Neural progenitor cell (in vitro differentiated cells): ENCODE measurements around the gene SKA1. TPM values are rescaled to one million over a fixed set of nuclear protein-coding genes. Genes with fewer than 3 reads are reported as not detected.

ENCODE experiments used
- DNase-seq: peaks from one replicate; pipeline ENCODE4 v3.0.0-alpha.2; 2016; ENCODE audit warnings: low spot score
- H2AFZ ChIP-seq: fragments of 200-600 bp; sonication (generic); replicated peaks from 2 replicates; pipeline ENCODE4 v1.6.1; 2016; ENCODE audit warnings: antibody characterized with exemption
- H3F3A ChIP-seq: fragments of 200-600 bp; sonication (generic); 2 replicates; pipeline ENCODE4 v1.6.1; 2016; ENCODE audit warnings: antibody characterized with exemption, low read depth
- H3K27ac ChIP-seq: fragments of 200-600 bp; sonication (generic); 2 replicates; pipeline ENCODE4 v1.5.1; 2016; ENCODE audit warnings: mild to moderate bottlenecking
- H3K27me3 ChIP-seq: fragments of 200-600 bp; sonication (generic); 2 replicates; pipeline ENCODE4 v1.6.1; 2016; ENCODE audit warnings: mild to moderate bottlenecking, moderate library complexity
- H3K36me3 ChIP-seq: fragments of 200-600 bp; sonication (generic); 2 replicates; pipeline ENCODE4 v1.5.1; 2016
- H3K4me1 ChIP-seq: fragments of 200-600 bp; sonication (generic); 2 replicates; pipeline ENCODE4 v1.6.1; 2016; ENCODE audit warnings: mixed run types
- H3K4me2 ChIP-seq: fragments of 200-600 bp; sonication (generic); 2 replicates; pipeline ENCODE4 v1.6.1; 2016
- H3K4me3 ChIP-seq: fragments of 200-600 bp; sonication (generic); 2 replicates; pipeline ENCODE4 v1.5.1; 2016
- H3K79me2 ChIP-seq: fragments of 200-600 bp; sonication (generic); 2 replicates; pipeline ENCODE4 v1.6.1; 2016; ENCODE audit warnings: low read depth
- H3K9ac ChIP-seq: fragments of 200-600 bp; sonication (generic); 2 replicates; pipeline ENCODE4 v1.6.1; 2016
- H3K9me3 ChIP-seq: fragments of 200-600 bp; sonication (generic); 2 replicates; pipeline ENCODE4 v1.5.1; 2016; ENCODE audit warnings: low read depth
- H4K20me1 ChIP-seq: fragments of 200-600 bp; sonication (generic); 2 replicates; pipeline ENCODE4 v1.6.1; 2016; ENCODE audit warnings: low read depth
- H3K27ac Mint-ChIP-seq: 3 replicates; pipeline ENCODE4 v1.8.0; 2021; ENCODE audit warnings: mixed read lengths
- H3K27me3 Mint-ChIP-seq: 2 replicates; pipeline ENCODE4 v1.8.0; 2022; ENCODE audit warnings: low read depth, mild to moderate bottlenecking, inconsistent platforms, moderate library complexity, mixed read lengths; ENCODE audit not compliant: insufficient read depth
- H3K36me3 Mint-ChIP-seq: 3 replicates; pipeline ENCODE4 v1.8.0; 2021; ENCODE audit warnings: mixed read lengths
- H3K4me1 Mint-ChIP-seq: 3 replicates; pipeline ENCODE4 v1.8.0; 2021; ENCODE audit warnings: mixed read lengths
- H3K4me3 Mint-ChIP-seq: 3 replicates; pipeline ENCODE4 v1.8.0; 2021; ENCODE audit warnings: mild to moderate bottlenecking, moderate library complexity, mixed read lengths
- H3K9me3 Mint-ChIP-seq: 3 replicates; pipeline ENCODE4 v1.8.0; 2020; ENCODE audit warnings: mixed read lengths
- CTCF ChIP-seq: fragments of 200-600 bp; sonication (generic); IDR thresholded peaks from 2 replicates; pipeline ENCODE4 v1.5.1; 2017; ENCODE audit warnings: antibody characterized with exemption, mild to moderate bottlenecking
- EZH2 ChIP-seq: fragments of 200-600 bp; sonication (generic); IDR thresholded peaks from 2 replicates; pipeline ENCODE4 v1.6.1; 2017; ENCODE audit warnings: antibody characterized with exemption, mild to moderate bottlenecking, moderate library complexity
- EZH2phosphoT487 ChIP-seq: fragments of 200-600 bp; sonication (generic); IDR thresholded peaks from 2 replicates; pipeline ENCODE4 v1.6.1; 2017; ENCODE audit warnings: antibody characterized with exemption
- total RNA-seq: library from RNA; depleted of rRNA; stranded (reverse); fragments of >200 nt; gene quantifications from 2 replicates; pipeline ENCODE4 v1.2.3, GENCODE V29; 2015; ENCODE audit warnings: low replicate concordance

SKA1 gene
- total RNA-seq, 1 donor from 2014 or later = 57.2 TPM

GRCh38 chr18:50350699-50351098 is 24.1 kb upstream of the SKA1 start:
- Histone ChIP-seq H3K9ac (no peak overlapping the region), H3K4me3 (no peak overlapping the region), H3F3A (no peaks in the 10 kb centered on the region), H3K27me3 (peaks cover 5% of the 10 kb centered on the region), H3K4me2 (no peak overlapping the region), H3K27ac (no peak overlapping the region), H3K79me2 (no peaks in the 10 kb centered on the region), H3K36me3 (no peaks in the 10 kb centered on the region), H3K4me1 (no peaks in the 10 kb centered on the region), H2AFZ (no peak overlapping the region), H4K20me1 (no peaks in the 10 kb centered on the region), H3K9me3 (no peaks in the 10 kb centered on the region)
- Mint-ChIP-seq H3K27ac (no peak overlapping the region), H3K36me3 (no peaks in the 10 kb centered on the region), H3K4me1 (peaks cover 2% of the 10 kb centered on the region), H3K9me3 (no peaks in the 10 kb centered on the region), H3K4me3 (no peak overlapping the region), H3K27me3 (no peaks in the 10 kb centered on the region)
- TF ChIP-seq EZH2phosphoT487 = no peak
- no peak for TF ChIP-seq EZH2
- no peak for TF ChIP-seq CTCF
- no peak for DNase-seq

GRCh38 chr18:50356036-50356945 is 18.6 kb upstream of the SKA1 start:
- Histone ChIP-seq H3F3A (no peaks in the 10 kb centered on the region), H3K9me3 (no peaks in the 10 kb centered on the region), H2AFZ (peak overlapping the region; percentile 64), H4K20me1 (no peaks in the 10 kb centered on the region), H3K4me3 (no peak overlapping the region), H3K27me3 (peaks cover 15% of the 10 kb centered on the region), H3K36me3 (no peaks in the 10 kb centered on the region), H3K4me2 (no peak overlapping the region), H3K79me2 (no peaks in the 10 kb centered on the region), H3K27ac (no peak overlapping the region), H3K9ac (no peak overlapping the region), H3K4me1 (no peaks in the 10 kb centered on the region)
- H3K36me3 Mint-ChIP-seq = no peaks in the 10 kb centered on the region
- no peak overlapping the region for H3K27ac Mint-ChIP-seq
- peaks cover 6% of the 10 kb centered on the region for H3K27me3 Mint-ChIP-seq
- no peak overlapping the region for H3K4me3 Mint-ChIP-seq
- TF ChIP-seq CTCF (no peak), EZH2phosphoT487 (no peak), EZH2 (no peak)
- DNase-seq = no peak
- no peaks in the 10 kb centered on the region for H3K9me3 Mint-ChIP-seq
- H3K4me1 Mint-ChIP-seq = peaks cover 9% of the 10 kb centered on the region

- H3F3A ChIP-seq = no peaks in the 10 kb centered on the region
- H3K79me2 ChIP-seq = no peaks in the 10 kb centered on the region
- DNase-seq = no peak
- H3K36me3 ChIP-seq = no peaks in the 10 kb centered on the region
- H3K9me3 ChIP-seq = no peaks in the 10 kb centered on the region
- Mint-ChIP-seq H3K36me3 (no peaks in the 10 kb centered on the region), H3K4me3 (no peak overlapping the region), H3K27me3 (peaks cover 8% of the 10 kb centered on the region), H3K4me1 (peaks cover 9% of the 10 kb centered on the region), H3K9me3 (no peaks in the 10 kb centered on the region), H3K27ac (no peak overlapping the region)
- H3K4me1 ChIP-seq = no peaks in the 10 kb centered on the region
- no peak for TF ChIP-seq CTCF
- TF ChIP-seq EZH2 = no peak
- H3K4me3 ChIP-seq = no peak overlapping the region
- no peak overlapping the region for H3K27ac ChIP-seq
- no peaks in the 10 kb centered on the region for H4K20me1 ChIP-seq
- no peak overlapping the region for H3K4me2 ChIP-seq
- no peak overlapping the region for H3K9ac ChIP-seq
- peaks cover 10% of the 10 kb centered on the region for H3K27me3 ChIP-seq
- no peak overlapping the region for H2AFZ ChIP-seq
Measured at GRCh38 chr18:50358844-50359243, 16.0 kb upstream of the SKA1 start.
